ENCODE measurements around the gene RAB11FIP3. TPM values are rescaled to one million over a fixed set of nuclear protein-coding genes. Genes with fewer than 3 reads are reported as not detected.

Gene RAB11FIP3
- total RNA-seq, 1 experiment from 2014 or later, result 12.8 TPM

DNA sequence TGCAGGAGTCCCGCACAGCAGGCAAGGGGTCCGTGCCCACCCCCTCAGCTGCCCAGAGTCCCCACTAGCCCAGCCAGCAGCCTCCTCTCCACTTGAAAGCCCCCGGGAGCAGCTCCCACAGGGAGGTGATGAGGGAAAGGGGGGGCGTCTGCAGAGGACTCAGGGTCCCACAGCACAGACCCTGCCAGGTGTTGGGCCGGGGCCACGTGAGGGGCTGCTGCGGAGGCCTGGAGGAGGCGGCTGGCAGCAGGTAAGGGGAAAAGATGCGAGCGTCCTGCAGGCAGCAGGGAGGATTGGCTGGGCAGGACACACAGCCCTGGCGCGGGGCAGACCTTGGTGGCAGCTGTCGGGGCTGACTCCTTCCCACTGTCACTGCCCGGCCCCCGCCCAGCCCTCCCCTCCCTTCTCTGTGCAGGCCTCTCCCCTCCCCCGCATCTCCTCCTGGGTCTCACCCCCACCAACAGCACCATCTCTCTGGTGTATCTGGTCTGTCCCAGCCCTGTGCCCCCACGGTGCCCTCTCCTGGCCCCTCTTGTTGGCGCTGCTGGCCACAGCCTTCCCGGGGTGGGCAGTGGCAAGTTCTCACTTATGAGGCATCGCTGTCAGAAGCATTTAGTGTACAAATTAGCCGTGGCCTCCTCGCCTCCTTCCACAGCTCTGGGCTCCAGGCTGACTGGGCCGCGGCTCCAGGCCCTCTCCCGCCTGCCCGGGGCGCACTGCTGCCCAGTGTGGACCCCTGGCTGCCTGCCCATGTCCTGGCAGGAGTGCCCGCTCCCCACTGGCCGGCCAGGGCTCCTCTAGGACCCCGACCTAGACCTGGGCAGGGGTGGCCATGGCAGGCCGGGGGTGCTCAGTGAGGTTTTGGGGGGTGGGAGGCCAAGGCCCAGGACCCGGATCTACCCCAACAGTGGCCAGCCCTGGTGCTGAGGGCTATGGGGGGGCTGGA, 130.4 kb downstream of the RAB11FIP3 start:
- BruUV-seq (replicated peaks), result no TSS peak
- Histone ChIP-seq H3K79me2 (ENCODE audit: insufficient read depth, low read length) (no peaks in the 10 kb centered on the region), H4K20me1 (ENCODE audit: insufficient read depth) (no peaks in the 10 kb centered on the region), H3K4me3 (replicated peaks in 1 of 2; ENCODE audit: low read depth in 1 of 2, low read length in 2 of 2) (no peak overlapping the region), H3K4me1 (ENCODE audit: control insufficient read depth in 1 of 2, insufficient read depth in 2 of 2, low read length in 2 of 2) (no peaks in the 10 kb centered on the region), H3K9me3 (ENCODE audit: control insufficient read depth in 1 of 2, insufficient read depth in 1 of 2, low read depth in 1 of 2, low read length in 2 of 2) (no peaks in the 10 kb centered on the region), H2AFZ (ENCODE audit: low read depth, low read length, poor library complexity, severe bottlenecking) (no peak overlapping the region), H3K36me3 (ENCODE audit: control insufficient read depth in 1 of 2, insufficient read depth in 2 of 2, low read length in 2 of 2) (no peaks in the 10 kb centered on the region), H3K9me2 (ENCODE audit: insufficient read depth) (no peaks in the 10 kb centered on the region), H3K27ac (ENCODE audit: low read depth, low read length) (no peak overlapping the region), H3K4me2 (ENCODE audit: low read length) (no peak overlapping the region), H3K27me3 (ENCODE audit: insufficient read depth, low read length) (no peaks in the 10 kb centered on the region), H3K9ac (ENCODE audit: low read length) (no peak overlapping the region)
- TF ChIP-seq SIN3A (IDR thresholded peaks at IDR 0.05; ENCODE audit: low read depth) (no peak), ZNF274 (IDR thresholded peaks at IDR 0.05; ENCODE audit: low read depth, low read length) (no peak), ELF1 (IDR thresholded peaks at IDR 0.05; ENCODE audit: borderline replicate concordance, low read depth) (no peak), EZH2phosphoT487 (IDR thresholded peaks at IDR 0.05; ENCODE audit: borderline replicate concordance) (no peak), SP1 (IDR thresholded peaks at IDR 0.05; ENCODE audit: low read depth) (no peak)
- TF ChIP-seq, protein P1, sequence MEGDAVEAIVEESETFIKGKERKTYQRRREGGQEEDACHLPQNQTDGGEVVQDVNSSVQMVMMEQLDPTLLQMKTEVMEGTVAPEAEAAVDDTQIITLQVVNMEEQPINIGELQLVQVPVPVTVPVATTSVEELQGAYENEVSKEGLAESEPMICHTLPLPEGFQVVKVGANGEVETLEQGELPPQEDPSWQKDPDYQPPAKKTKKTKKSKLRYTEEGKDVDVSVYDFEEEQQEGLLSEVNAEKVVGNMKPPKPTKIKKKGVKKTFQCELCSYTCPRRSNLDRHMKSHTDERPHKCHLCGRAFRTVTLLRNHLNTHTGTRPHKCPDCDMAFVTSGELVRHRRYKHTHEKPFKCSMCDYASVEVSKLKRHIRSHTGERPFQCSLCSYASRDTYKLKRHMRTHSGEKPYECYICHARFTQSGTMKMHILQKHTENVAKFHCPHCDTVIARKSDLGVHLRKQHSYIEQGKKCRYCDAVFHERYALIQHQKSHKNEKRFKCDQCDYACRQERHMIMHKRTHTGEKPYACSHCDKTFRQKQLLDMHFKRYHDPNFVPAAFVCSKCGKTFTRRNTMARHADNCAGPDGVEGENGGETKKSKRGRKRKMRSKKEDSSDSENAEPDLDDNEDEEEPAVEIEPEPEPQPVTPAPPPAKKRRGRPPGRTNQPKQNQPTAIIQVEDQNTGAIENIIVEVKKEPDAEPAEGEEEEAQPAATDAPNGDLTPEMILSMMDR (IDR thresholded peaks at IDR 0.05 in 2 of 3, conservative IDR thresholded peaks at IDR 0.05 in 1 of 3; ENCODE audit: borderline replicate concordance in 1 of 3, insufficient read depth in 1 of 3, low read depth in 2 of 3, low read length in 2 of 3), result no peak
- ChIA-PET RAD21 (ENCODE audit: low non-redundant PET in 1 of 2, low total read pairs in 2 of 2, uncharacterized antibody in 2 of 2, unreplicated experiment in 2 of 2) (no interaction called here), POLR2A (no interaction called here), CTCF (no interaction called here)
- intact Hi-C loops (cut with micrococcal nuclease), result no loop called here
- ATAC-seq (no peak; the same call in 1 of the 2 replicates), DNase-seq (ENCODE audit: low read depth, low spot score) (no peak)
